OCI-LY3 (cell line): ENCODE results near the gene AMMECR1.

Experiments used
- H2AFZ ChIP-seq: fragments of 200-600, 300-600 bp; shearing (Covaris generic); 2 replicates; pipeline ENCODE4 v1.6.0; 2014; ENCODE audit warnings: antibody characterized with exemption, low read depth, low read length
- H3K27ac ChIP-seq: fragments of 200-600, 300-600 bp; sonication (generic); 2 replicates; pipeline ENCODE4 v1.5.1; 2014; ENCODE audit warnings: mild to moderate bottlenecking, low read length, moderate library complexity, mixed read lengths
- H3K27me3 ChIP-seq: fragments of 200-600, 300-600 bp; sonication (generic); 2 replicates; pipeline ENCODE4 v1.6.1; 2014; ENCODE audit warnings: low read depth, low read length, mixed read lengths
- H3K36me3 ChIP-seq: fragments of 200-600, 300-600 bp; sonication (generic); replicated peaks from 2 replicates; pipeline ENCODE3; 2014; ENCODE audit warnings: low read depth, low read length, mixed read lengths
- H3K4me1 ChIP-seq: fragments of 300-600, 200-600 bp; sonication (generic); 2 replicates; pipeline ENCODE4 v1.6.1; 2014; ENCODE audit warnings: low read length, mixed read lengths
- H3K4me2 ChIP-seq: fragments of 200-600, 300-600 bp; sonication (generic); 2 replicates; pipeline ENCODE4 v1.6.1; 2014; ENCODE audit warnings: low read length, mixed read lengths
- H3K4me3 ChIP-seq: fragments of 300-600, 200-600 bp; sonication (generic); 2 replicates; pipeline ENCODE4 v1.5.1; 2014; ENCODE audit warnings: antibody characterized with exemption, mild to moderate bottlenecking, low read length, moderate library complexity
- H3K79me2 ChIP-seq: fragments of 300-600, 200-600 bp; shearing (Covaris generic); 2 replicates; pipeline ENCODE4 v1.6.1; 2014; ENCODE audit warnings: mild to moderate bottlenecking, low read length, mixed read lengths
- H3K9ac ChIP-seq: fragments of 300-600, 200-600 bp; shearing (Covaris generic); 2 replicates; pipeline ENCODE4 v1.6.0; 2014; ENCODE audit warnings: mild to moderate bottlenecking, low read length, moderate library complexity
- H3K9me3 ChIP-seq: fragments of 200-600, 300-600 bp; shearing (Covaris generic); 2 replicates; pipeline ENCODE4 v1.6.1; 2014; ENCODE audit warnings: low read length, mixed read lengths; ENCODE audit not compliant: insufficient read depth
- H4K20me1 ChIP-seq: fragments of 200-600, 300-600 bp; sonication (generic); 2 replicates; pipeline ENCODE4 v1.6.1; 2016; ENCODE audit warnings: low read length, mixed read lengths; ENCODE audit not compliant: insufficient read depth
- CTCF ChIP-seq: fragments of 200-600, 300-600 bp; sonication (generic); IDR thresholded peaks from 2 replicates; pipeline ENCODE4 v1.5.1; 2014; ENCODE audit warnings: antibody characterized with exemption, low read length, low read depth
- EZH2phosphoT487 ChIP-seq: fragments of 200-600 bp; shearing (Covaris generic); IDR thresholded peaks from 2 replicates; pipeline ENCODE4 v1.6.1; 2018; ENCODE audit warnings: antibody characterized with exemption, mixed run types, low read depth

The AMMECR1 gene

GRCh38 chrX:110257889-110258288, 60.0 kb downstream of the AMMECR1 start:
- Histone ChIP-seq H4K20me1 (no peaks in the 10 kb centered on the region), H3K9ac (no peak overlapping the region), H3K4me3 (no peak overlapping the region), H3K79me2 (no peaks in the 10 kb centered on the region), H2AFZ (no peak overlapping the region), H3K4me2 (no peak overlapping the region), H3K27me3 (no peaks in the 10 kb centered on the region), H3K27ac (no peak overlapping the region), H3K9me3 (no peaks in the 10 kb centered on the region), H3K36me3 (no peaks in the 10 kb centered on the region), H3K4me1 (no peaks in the 10 kb centered on the region)
- TF ChIP-seq EZH2phosphoT487 (no peak), CTCF (no peak)

GRCh38 chrX:110252711-110253110, 65.2 kb downstream of the AMMECR1 start:
- no peaks in the 10 kb centered on the region for H3K36me3 ChIP-seq
- TF ChIP-seq CTCF (no peak), EZH2phosphoT487 (no peak)
- no peaks in the 10 kb centered on the region for H3K79me2 ChIP-seq
- no peak overlapping the region for H3K4me2 ChIP-seq
- H3K27ac ChIP-seq, result no peak overlapping the region
- no peaks in the 10 kb centered on the region for H3K27me3 ChIP-seq
- H4K20me1 ChIP-seq, result no peaks in the 10 kb centered on the region
- H3K9me3 ChIP-seq, result no peaks in the 10 kb centered on the region
- H3K9ac ChIP-seq, result no peak overlapping the region
- no peak overlapping the region for H3K4me3 ChIP-seq
- no peak overlapping the region for H2AFZ ChIP-seq
- no peaks in the 10 kb centered on the region for H3K4me1 ChIP-seq

DNA sequence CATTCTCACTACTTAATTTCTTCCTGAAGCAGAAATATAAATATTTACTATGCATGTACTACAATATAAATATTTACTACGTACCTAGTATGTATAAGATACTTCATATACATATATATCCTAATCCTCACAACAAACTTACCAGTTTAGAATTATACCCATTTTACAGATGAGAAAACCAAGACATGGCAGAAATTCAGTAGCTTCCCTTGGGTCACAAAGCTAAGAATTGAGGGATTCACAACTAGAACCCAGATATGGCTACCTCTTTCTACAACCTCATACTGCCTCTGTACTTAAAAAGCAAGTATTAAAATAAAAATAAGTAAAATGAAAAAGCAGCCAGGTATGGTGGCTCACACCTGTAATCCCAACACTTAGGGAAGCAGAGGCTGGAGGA, 65.9 kb downstream of the AMMECR1 start:
- TF ChIP-seq EZH2phosphoT487, result no peak
- no peak for TF ChIP-seq CTCF
- H2AFZ ChIP-seq, result no peak overlapping the region
- no peak overlapping the region for H3K4me2 ChIP-seq
- H3K9ac ChIP-seq, result no peak overlapping the region
- no peak overlapping the region for H3K4me3 ChIP-seq
- H3K27ac ChIP-seq, result no peak overlapping the region
- no peaks in the 10 kb centered on the region for H4K20me1 ChIP-seq
- no peaks in the 10 kb centered on the region for H3K36me3 ChIP-seq
- H3K9me3 ChIP-seq, result no peaks in the 10 kb centered on the region
- no peaks in the 10 kb centered on the region for H3K79me2 ChIP-seq
- no peaks in the 10 kb centered on the region for H3K27me3 ChIP-seq
- H3K4me1 ChIP-seq, result no peaks in the 10 kb centered on the region

GRCh38 chrX:110251526-110251925, 66.4 kb downstream of the AMMECR1 start:
- Histone ChIP-seq H3K4me1 (no peaks in the 10 kb centered on the region), H2AFZ (no peak overlapping the region), H3K9ac (no peak overlapping the region), H3K27ac (no peak overlapping the region), H3K79me2 (no peaks in the 10 kb centered on the region), H3K36me3 (no peaks in the 10 kb centered on the region), H3K4me3 (no peak overlapping the region), H3K27me3 (no peaks in the 10 kb centered on the region), H3K9me3 (no peaks in the 10 kb centered on the region), H3K4me2 (no peak overlapping the region), H4K20me1 (no peaks in the 10 kb centered on the region)
- TF ChIP-seq EZH2phosphoT487 (no peak), CTCF (no peak)
